MM.1S (cell line): ENCODE measurements around the gene CST2.
"Not testable (repeated sequence)": the region's sequence is repeated elsewhere in the genome, so short reads cannot be mapped to it uniquely, and the experiment has no call there.

Source experiments
- DNase-seq: peaks from one replicate; pipeline ENCODE4 v3.0.0-alpha.2; 2015
- H2AFZ ChIP-seq: fragments of 300-600 bp; sonication (generic); 2 replicates; pipeline ENCODE4 v1.6.0; 2016; ENCODE audit warnings: antibody characterized with exemption, low read length
- H3F3A ChIP-seq: fragments of 300-600 bp; sonication (generic); 2 replicates; pipeline ENCODE4 v1.6.1; 2016; ENCODE audit warnings: mild to moderate bottlenecking, antibody characterized with exemption, low read length, moderate library complexity, mixed read lengths; ENCODE audit not compliant: insufficient read depth
- H3K27ac ChIP-seq: fragments of 300-600 bp; sonication (generic); 2 replicates; pipeline ENCODE4 v1.5.1; 2016; ENCODE audit warnings: mild to moderate bottlenecking, low read length
- H3K27me3 ChIP-seq: fragments of 300-600 bp; sonication (generic); replicated peaks from 2 replicates; pipeline ENCODE4 v1.6.0; 2016; ENCODE audit warnings: low read length; ENCODE audit not compliant: insufficient read depth
- H3K36me3 ChIP-seq: fragments of 300-600 bp; sonication (generic); replicated peaks from 2 replicates; pipeline ENCODE4 v1.6.1; 2016; ENCODE audit warnings: mild to moderate bottlenecking, low read length, mixed read lengths; ENCODE audit not compliant: insufficient read depth
- H3K4me1 ChIP-seq: fragments of 300-600 bp; sonication (generic); 2 replicates; pipeline ENCODE4 v1.6.1; 2016; ENCODE audit warnings: low read length, mixed read lengths
- H3K4me2 ChIP-seq: fragments of 300-600 bp; sonication (generic); 2 replicates; pipeline ENCODE4 v1.6.0; 2016; ENCODE audit warnings: low read depth, low read length
- H3K4me3 ChIP-seq: fragments of 300-600 bp; sonication (generic); 2 replicates; pipeline ENCODE4 v1.5.1; 2016; ENCODE audit warnings: low read length, mixed read lengths
- H3K79me2 ChIP-seq: fragments of 300-600 bp; sonication (generic); 2 replicates; pipeline ENCODE4 v1.6.1; 2016; ENCODE audit warnings: mixed run types, low read length, mixed read lengths
- H3K9ac ChIP-seq: fragments of 300-600 bp; sonication (generic); 2 replicates; pipeline ENCODE4 v1.6.1; 2016; ENCODE audit warnings: low read length, mixed read lengths
- H3K9me2 ChIP-seq: fragments of 300-600 bp; sonication (generic); replicated peaks from 2 replicates; pipeline ENCODE4 v1.6.1; 2016; ENCODE audit warnings: mild to moderate bottlenecking, low read length, mixed read lengths; ENCODE audit not compliant: insufficient read depth
- H3K9me3 ChIP-seq: fragments of 300-600 bp; sonication (generic); replicated peaks from 2 replicates; pipeline ENCODE4 v1.6.1; 2016; ENCODE audit warnings: mild to moderate bottlenecking, low read length, mixed read lengths; ENCODE audit not compliant: insufficient read depth
- H4K20me1 ChIP-seq: fragments of 300-600 bp; sonication (generic); 2 replicates; pipeline ENCODE4 v1.6.1; 2016; ENCODE audit warnings: mild to moderate bottlenecking, low read length, moderate library complexity, mixed read lengths; ENCODE audit not compliant: insufficient read depth
- EZH2 ChIP-seq: fragments of 300-600 bp; sonication (generic); optimal IDR thresholded peaks from 2 replicates; pipeline ENCODE3; 2017; ENCODE audit warnings: low read depth, mild to moderate bottlenecking, antibody characterized with exemption, low read length, mixed read lengths
- EZH2phosphoT487 ChIP-seq: fragments of 300-600 bp; sonication (generic); IDR thresholded peaks from 2 replicates; pipeline ENCODE4 v1.6.1; 2018; ENCODE audit warnings: antibody characterized with exemption, low read length
- TF ChIP-seq, protein P1 (sequence below): fragments of 300-600 bp; sonication (generic); IDR thresholded peaks from 2 replicates; pipeline ENCODE4 v1.5.1; 2016; ENCODE audit warnings: antibody characterized with exemption, low read length, mixed read lengths

Gene CST2

DNA sequence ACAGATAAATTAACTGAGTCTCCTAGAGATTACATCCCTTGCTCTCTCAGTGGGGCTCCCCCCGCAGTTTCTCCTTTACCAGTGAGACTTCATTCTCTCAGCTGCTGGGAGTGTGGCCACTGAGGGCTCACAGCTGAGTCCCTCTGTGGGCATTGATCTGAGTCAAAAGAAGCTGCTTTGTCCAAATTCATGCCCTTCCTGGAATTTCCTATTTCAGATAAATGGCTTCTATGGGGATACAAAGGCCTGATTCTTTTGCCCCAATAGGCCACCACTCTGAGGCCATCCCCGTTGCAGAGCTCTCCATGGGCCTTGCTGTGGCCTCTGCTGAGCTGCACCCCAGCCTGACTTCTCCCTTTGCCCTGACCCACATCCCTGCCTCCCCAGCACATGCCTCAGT lies 43.0 kb upstream of the CST2 start:
- Histone ChIP-seq H3K27ac (no peak overlapping the region), H3K79me2 (no peaks in the 10 kb centered on the region), H3K27me3 (no peaks in the 10 kb centered on the region), H3K4me3 (no peak overlapping the region), H3K9me2 (no peaks in the 10 kb centered on the region), H4K20me1 (no peaks in the 10 kb centered on the region), H3K36me3 (no peaks in the 10 kb centered on the region), H3K4me1 (no peaks in the 10 kb centered on the region), H3K4me2 (no peak overlapping the region), H3K9ac (no peak overlapping the region), H2AFZ (no peak overlapping the region), H3K9me3 (no peaks in the 10 kb centered on the region), H3F3A (no peaks in the 10 kb centered on the region)
- no peak for DNase-seq
- TF ChIP-seq EZH2 = no peak
- no peak for TF ChIP-seq EZH2phosphoT487
- TF ChIP-seq, protein P1, sequence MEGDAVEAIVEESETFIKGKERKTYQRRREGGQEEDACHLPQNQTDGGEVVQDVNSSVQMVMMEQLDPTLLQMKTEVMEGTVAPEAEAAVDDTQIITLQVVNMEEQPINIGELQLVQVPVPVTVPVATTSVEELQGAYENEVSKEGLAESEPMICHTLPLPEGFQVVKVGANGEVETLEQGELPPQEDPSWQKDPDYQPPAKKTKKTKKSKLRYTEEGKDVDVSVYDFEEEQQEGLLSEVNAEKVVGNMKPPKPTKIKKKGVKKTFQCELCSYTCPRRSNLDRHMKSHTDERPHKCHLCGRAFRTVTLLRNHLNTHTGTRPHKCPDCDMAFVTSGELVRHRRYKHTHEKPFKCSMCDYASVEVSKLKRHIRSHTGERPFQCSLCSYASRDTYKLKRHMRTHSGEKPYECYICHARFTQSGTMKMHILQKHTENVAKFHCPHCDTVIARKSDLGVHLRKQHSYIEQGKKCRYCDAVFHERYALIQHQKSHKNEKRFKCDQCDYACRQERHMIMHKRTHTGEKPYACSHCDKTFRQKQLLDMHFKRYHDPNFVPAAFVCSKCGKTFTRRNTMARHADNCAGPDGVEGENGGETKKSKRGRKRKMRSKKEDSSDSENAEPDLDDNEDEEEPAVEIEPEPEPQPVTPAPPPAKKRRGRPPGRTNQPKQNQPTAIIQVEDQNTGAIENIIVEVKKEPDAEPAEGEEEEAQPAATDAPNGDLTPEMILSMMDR = no peak

DNA sequence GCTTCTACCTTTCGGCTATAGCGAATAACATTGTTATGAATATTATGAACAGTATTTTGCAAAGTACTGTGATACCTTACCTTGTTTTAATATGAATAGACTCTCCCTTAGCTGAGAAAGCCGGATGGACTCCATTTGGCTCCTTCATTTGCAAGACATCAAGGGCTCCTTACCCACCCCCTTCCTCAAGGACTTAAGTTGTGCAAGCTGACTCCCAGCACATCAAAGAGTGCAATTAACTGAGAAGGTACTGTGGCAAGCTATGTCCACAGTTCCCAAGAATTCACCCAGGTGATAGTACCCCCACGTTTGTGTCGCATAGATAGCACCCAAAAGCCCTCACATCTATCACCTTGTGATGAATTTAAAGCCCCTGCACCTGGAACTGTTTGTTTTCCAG lies 41.8 kb upstream of the CST2 start:
- H3K9ac ChIP-seq = no peak overlapping the region
- H3F3A ChIP-seq = no peaks in the 10 kb centered on the region
- H3K9me2 ChIP-seq = no peaks in the 10 kb centered on the region
- TF ChIP-seq, protein P1 = no peak
- no peak for TF ChIP-seq EZH2phosphoT487
- no peak for TF ChIP-seq EZH2
- no peak overlapping the region for H2AFZ ChIP-seq
- no peaks in the 10 kb centered on the region for H4K20me1 ChIP-seq
- no peak overlapping the region for H3K4me2 ChIP-seq
- no peak overlapping the region for H3K4me3 ChIP-seq
- no peaks in the 10 kb centered on the region for H3K79me2 ChIP-seq
- H3K9me3 ChIP-seq = no peaks in the 10 kb centered on the region
- no peaks in the 10 kb centered on the region for H3K27me3 ChIP-seq
- no peaks in the 10 kb centered on the region for H3K4me1 ChIP-seq
- no peaks in the 10 kb centered on the region for H3K36me3 ChIP-seq
- H3K27ac ChIP-seq = no peak overlapping the region
- no peak for DNase-seq

DNA sequence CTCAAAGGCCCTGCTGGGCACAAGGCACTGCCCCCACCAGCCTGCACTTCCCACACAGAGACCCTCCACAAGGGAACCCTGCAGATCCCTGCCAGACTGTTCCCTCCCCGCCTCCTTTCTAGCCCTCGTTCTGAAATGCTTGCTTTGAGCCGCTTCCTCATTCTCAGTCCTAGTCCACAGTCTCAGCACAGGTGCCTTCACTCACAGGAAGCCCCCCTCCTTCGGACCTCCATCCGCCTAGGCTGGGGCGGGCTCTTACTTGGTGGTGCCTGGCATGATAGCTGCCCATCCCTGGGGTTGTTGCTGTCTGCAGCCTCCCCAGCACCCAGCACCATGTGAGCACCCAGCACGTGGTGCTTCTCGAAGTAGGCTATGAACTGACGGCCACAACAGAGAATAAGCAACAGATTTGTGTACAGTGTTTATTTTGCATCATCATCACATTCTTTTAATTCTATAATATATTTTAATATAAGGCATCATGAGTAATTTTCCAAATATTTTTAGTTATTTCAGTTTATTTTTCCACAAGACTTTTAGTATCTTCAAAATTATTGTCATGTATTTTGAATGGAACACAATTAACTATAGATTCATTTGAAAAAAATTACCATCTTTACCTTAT lies 40.7 kb upstream of the CST2 start:
- no peak overlapping the region for H3K4me2 ChIP-seq
- H3K79me2 ChIP-seq = no peaks in the 10 kb centered on the region
- no peak overlapping the region for H3K27ac ChIP-seq
- H3K9me3 ChIP-seq = no peaks in the 10 kb centered on the region
- no peak overlapping the region for H2AFZ ChIP-seq
- no peaks in the 10 kb centered on the region for H4K20me1 ChIP-seq
- H3K27me3 ChIP-seq = no peaks in the 10 kb centered on the region
- H3F3A ChIP-seq = no peaks in the 10 kb centered on the region
- H3K36me3 ChIP-seq = no peaks in the 10 kb centered on the region
- no peak overlapping the region for H3K4me3 ChIP-seq
- H3K9me2 ChIP-seq = no peaks in the 10 kb centered on the region
- no peaks in the 10 kb centered on the region for H3K4me1 ChIP-seq
- no peak for DNase-seq
- TF ChIP-seq, protein P1 = no peak
- TF ChIP-seq EZH2 = no peak
- TF ChIP-seq EZH2phosphoT487 = no peak
- H3K9ac ChIP-seq = no peak overlapping the region

DNA sequence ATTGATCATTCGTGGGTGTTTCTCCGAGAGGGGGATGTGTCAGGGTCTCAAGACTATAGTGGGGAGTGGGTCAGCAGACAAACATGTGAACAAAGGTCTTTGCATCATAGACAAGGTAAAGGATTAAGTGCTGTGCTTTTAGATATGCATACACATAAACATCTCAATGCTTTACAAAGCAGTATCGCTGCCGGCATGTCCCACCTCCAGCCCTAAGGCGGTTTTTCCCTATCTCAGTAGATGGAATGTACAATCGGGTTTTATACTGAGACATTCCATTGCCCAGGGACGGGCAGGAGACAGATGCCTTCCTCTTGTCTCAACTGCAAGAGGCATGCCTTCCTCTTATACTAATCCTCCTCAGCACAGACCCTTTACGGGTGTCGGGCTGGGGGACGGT lies 34.2 kb upstream of the CST2 start:
- H3F3A ChIP-seq, H3K4me1 ChIP-seq, H3K9ac ChIP-seq, H3K9me3 ChIP-seq, H2AFZ ChIP-seq, H3K27ac ChIP-seq, H3K79me2 ChIP-seq, H3K9me2 ChIP-seq, H3K4me2 ChIP-seq, H3K27me3 ChIP-seq, DNase-seq, H4K20me1 ChIP-seq, H3K4me3 ChIP-seq, H3K36me3 ChIP-seq: not testable (repeated sequence)
